GM12864 (cell line): ENCODE data around the gene GPR176.

Source experiments
- DNase-seq: peaks from one replicate; pipeline ENCODE4 v3.0.0-alpha.2; 2011; ENCODE audit warnings: low read depth
- H3K4me3 ChIP-seq: 2 replicates; pipeline ENCODE4 v1.5.1; 2011; ENCODE audit warnings: mild to moderate bottlenecking, low read depth, low read length, control low read depth
- CTCF ChIP-seq: IDR thresholded peaks from 2 replicates; pipeline ENCODE4 v1.5.1; 2011; ENCODE audit warnings: low read depth, mild to moderate bottlenecking, moderate library complexity, low read length, control low read depth, inconsistent platforms; ENCODE audit errors: missing control alignments

The GPR176 gene

GRCh38 chr15:39788108-39788507 is 132.0 kb downstream of the GPR176 start:
- TF ChIP-seq CTCF: no peak
- no peak overlapping the region for H3K4me3 ChIP-seq
- no peak for DNase-seq

- no peak for TF ChIP-seq CTCF
- H3K4me3 ChIP-seq: no peak overlapping the region
- DNase-seq: no peak
Measured at GRCh38 chr15:39787479-39787878, 132.6 kb downstream of the GPR176 start.

- H3K4me3 ChIP-seq: no peak overlapping the region
- DNase-seq: no peak
- peak; percentile 52 for TF ChIP-seq CTCF
Measured at GRCh38 chr15:39786447-39787056, 133.5 kb downstream of the GPR176 start.

GRCh38 chr15:39785841-39786240 is 134.2 kb downstream of the GPR176 start:
- no peak for DNase-seq
- no peak overlapping the region for H3K4me3 ChIP-seq
- no peak for TF ChIP-seq CTCF

- no peak overlapping the region for H3K4me3 ChIP-seq
- TF ChIP-seq CTCF: no peak
- DNase-seq: no peak
Measured at GRCh38 chr15:39785139-39785538, 134.9 kb downstream of the GPR176 start.

GRCh38 chr15:39784638-39785037 is 135.4 kb downstream of the GPR176 start:
- no peak overlapping the region for H3K4me3 ChIP-seq
- DNase-seq: no peak
- no peak for TF ChIP-seq CTCF

GRCh38 chr15:39784125-39784524 is 135.9 kb downstream of the GPR176 start:
- TF ChIP-seq CTCF: no peak
- DNase-seq: no peak
- H3K4me3 ChIP-seq: peak overlapping the region; percentile 69; the same call in 1 of the 2 replicates
